ENCODE data around the gene CALN1. TPM values are rescaled to one million over a fixed set of nuclear protein-coding genes. Genes with fewer than 3 reads are reported as not detected.

CALN1 gene
- total and polyA plus RNA-seq, 2 experiments from 2014 or later, result 0.23 to 0.28 TPM

- no peaks in the 10 kb centered on the region for H3K79me2 ChIP-seq
These were observed 85.3 kb downstream of the CALN1 start for GRCh38 chr7:72326811-72327210.

GRCh38 chr7:72326365-72326764 lies 85.8 kb downstream of the CALN1 start:
- WGBS (ENCODE audit: low lambda C conversion rate, missing lambda C conversion rate), result 19% methylated on average over 4 of the region's 4 CpGs
- no peaks in the 10 kb centered on the region for H3K9me2 ChIP-seq (replicated peaks; ENCODE audit: insufficient read depth)

More at GRCh38 chr7:72326811-72327210, 85.3 kb downstream of the CALN1 start:
- no peaks in the 10 kb centered on the region for H3K36me3 ChIP-seq (replicated peaks; ENCODE audit: insufficient read depth, low read depth)
- peaks cover 4% of the 10 kb centered on the region for H3K27me3 ChIP-seq
- no peaks in the 10 kb centered on the region for H3K4me1 ChIP-seq (ENCODE audit: insufficient read depth)
- TF ChIP-seq EZH2phosphoT487 (IDR thresholded peaks at IDR 0.05; ENCODE audit: low read depth, severe bottlenecking, unreplicated experiment), result no peak
- TF ChIP-seq CTCF (IDR thresholded peaks at IDR 0.05; ENCODE audit: poor library complexity), result no peak
- no peak for TF ChIP-seq EZH2 (IDR thresholded peaks at IDR 0.05; ENCODE audit: borderline replicate concordance)
- H3K27ac ChIP-seq, result no peak overlapping the region
- H3K9me2 ChIP-seq (replicated peaks; ENCODE audit: insufficient read depth), result no peaks in the 10 kb centered on the region
- no peak overlapping the region for H2AFZ ChIP-seq
- no peak overlapping the region for H3K4me2 ChIP-seq
- H3K4me3 ChIP-seq, result no peak overlapping the region
- H3K9me3 ChIP-seq (ENCODE audit: low read depth), result no peaks in the 10 kb centered on the region
- H4K20me1 ChIP-seq (ENCODE audit: insufficient read depth, poor library complexity, severe bottlenecking), result no peaks in the 10 kb centered on the region
- DNase-seq (ENCODE audit: low spot score), result no peak

GRCh38 chr7:72325561-72325960 lies 86.6 kb downstream of the CALN1 start:
- WGBS (ENCODE audit: low lambda C conversion rate, missing lambda C conversion rate), result 89% methylated on average over 5 of the region's 5 CpGs

More at GRCh38 chr7:72326365-72326764, 85.8 kb downstream of the CALN1 start:
- no peaks in the 10 kb centered on the region for H3K4me1 ChIP-seq (ENCODE audit: insufficient read depth)
- H3K27me3 ChIP-seq, result peaks cover 4% of the 10 kb centered on the region
- TF ChIP-seq CTCF (IDR thresholded peaks at IDR 0.05; ENCODE audit: poor library complexity), result no peak
- TF ChIP-seq EZH2 (IDR thresholded peaks at IDR 0.05; ENCODE audit: borderline replicate concordance), result no peak
- no peak for TF ChIP-seq EZH2phosphoT487 (IDR thresholded peaks at IDR 0.05; ENCODE audit: low read depth, severe bottlenecking, unreplicated experiment)
- H2AFZ ChIP-seq, result no peak overlapping the region
- no peak overlapping the region for H3K4me3 ChIP-seq
- no peak for DNase-seq (ENCODE audit: low spot score)
- H3K36me3 ChIP-seq (replicated peaks; ENCODE audit: insufficient read depth, low read depth), result no peaks in the 10 kb centered on the region
- H3K79me2 ChIP-seq, result no peaks in the 10 kb centered on the region
- no peaks in the 10 kb centered on the region for H4K20me1 ChIP-seq (ENCODE audit: insufficient read depth, poor library complexity, severe bottlenecking)
- H3K4me2 ChIP-seq, result no peak overlapping the region
- no peak overlapping the region for H3K27ac ChIP-seq
- no peaks in the 10 kb centered on the region for H3K9me3 ChIP-seq (ENCODE audit: low read depth)

More at GRCh38 chr7:72325561-72325960, 86.6 kb downstream of the CALN1 start:
- no peak for DNase-seq (ENCODE audit: low spot score)
- no peaks in the 10 kb centered on the region for H3K79me2 ChIP-seq
- no peak overlapping the region for H3K4me2 ChIP-seq
- TF ChIP-seq EZH2phosphoT487 (IDR thresholded peaks at IDR 0.05; ENCODE audit: low read depth, severe bottlenecking, unreplicated experiment) (no peak), EZH2 (IDR thresholded peaks at IDR 0.05; ENCODE audit: borderline replicate concordance) (no peak), CTCF (IDR thresholded peaks at IDR 0.05; ENCODE audit: poor library complexity) (no peak)
- H2AFZ ChIP-seq, result no peak overlapping the region
- H3K4me3 ChIP-seq, result no peak overlapping the region
- H3K9me2 ChIP-seq (replicated peaks; ENCODE audit: insufficient read depth), result no peaks in the 10 kb centered on the region
- no peaks in the 10 kb centered on the region for H3K36me3 ChIP-seq (replicated peaks; ENCODE audit: insufficient read depth, low read depth)
- H3K4me1 ChIP-seq (ENCODE audit: insufficient read depth), result no peaks in the 10 kb centered on the region
- H3K27ac ChIP-seq, result no peak overlapping the region
- H4K20me1 ChIP-seq (ENCODE audit: insufficient read depth, poor library complexity, severe bottlenecking), result no peaks in the 10 kb centered on the region
- peaks cover 1% of the 10 kb centered on the region for H3K27me3 ChIP-seq
- no peaks in the 10 kb centered on the region for H3K9me3 ChIP-seq (ENCODE audit: low read depth)
